Type B pancreatic cell (in vitro differentiated cells): ENCODE results near the gene DERA. TPM values are rescaled to one million over a fixed set of nuclear protein-coding genes. Genes with fewer than 3 reads are reported as not detected.

ENCODE experiments used
- DNase-seq: peaks from one replicate; pipeline ENCODE4 v3.0.0; 2021; ENCODE audit warnings: mixed read lengths; ENCODE audit not compliant: unreplicated experiment; ENCODE audit errors: extremely low spot score
- H3K27ac Mint-ChIP-seq: 2 replicates; pipeline ENCODE4 v1.8.0; 2021; ENCODE audit warnings: mild to moderate bottlenecking, mixed read lengths
- H3K27me3 Mint-ChIP-seq: 2 replicates; pipeline ENCODE4 v1.8.0; 2021; ENCODE audit warnings: mixed read lengths
- H3K36me3 Mint-ChIP-seq: 2 replicates; pipeline ENCODE4 v1.8.0; 2021; ENCODE audit warnings: mixed read lengths
- H3K4me1 Mint-ChIP-seq: one replicate; pipeline ENCODE4 v1.8.0; 2021; ENCODE audit warnings: mixed read lengths; ENCODE audit not compliant: unreplicated experiment
- H3K4me3 Mint-ChIP-seq: 2 replicates; pipeline ENCODE4 v1.8.0; 2021; ENCODE audit warnings: mild to moderate bottlenecking, mixed read lengths
- H3K9me3 Mint-ChIP-seq: 2 replicates; pipeline ENCODE4 v1.8.0; 2021; ENCODE audit warnings: mixed read lengths
- CTCF ChIP-seq: fragments of 200-600 bp; sonication (generic); conservative IDR thresholded peaks from 2 replicates; pipeline ENCODE4 v1.5.0; 2021; ENCODE audit warnings: antibody characterized with exemption, mild to moderate bottlenecking
- total RNA-seq: library from RNA; stranded (reverse); gene quantifications from 2 replicates; pipeline ENCODE4 v1.2.1, GENCODE V29; 2021; ENCODE audit warnings: low replicate concordance

DERA gene
- total RNA-seq, 1 donor from 2014 or later, result 33.9 TPM

- no peak overlapping the region for H3K4me3 Mint-ChIP-seq
- peaks cover 14% of the 10 kb centered on the region for H3K9me3 Mint-ChIP-seq
- TF ChIP-seq CTCF, result no peak
- no peaks in the 10 kb centered on the region for H3K4me1 Mint-ChIP-seq
- no peak overlapping the region for H3K27ac Mint-ChIP-seq
- H3K36me3 Mint-ChIP-seq, result peaks cover 36% of the 10 kb centered on the region
- DNase-seq, result no peak
- H3K27me3 Mint-ChIP-seq, result no peaks in the 10 kb centered on the region
These were observed 115.9 kb downstream of the DERA start for GRCh38 chr12:16027002-16027401.

- Mint-ChIP-seq H3K36me3 (peaks cover 31% of the 10 kb centered on the region), H3K27ac (no peak overlapping the region), H3K9me3 (peaks cover 5% of the 10 kb centered on the region), H3K4me1 (no peaks in the 10 kb centered on the region), H3K27me3 (no peaks in the 10 kb centered on the region), H3K4me3 (no peak overlapping the region)
- DNase-seq, result no peak
- TF ChIP-seq CTCF, result no peak
These were observed 119.6 kb downstream of the DERA start for GRCh38 chr12:16030744-16031143.

GRCh38 chr12:16034136-16034817, 123.1 kb downstream of the DERA start:
- H3K27me3 Mint-ChIP-seq, result no peaks in the 10 kb centered on the region
- no peak for TF ChIP-seq CTCF
- peaks cover 50% of the 10 kb centered on the region for H3K36me3 Mint-ChIP-seq
- H3K4me3 Mint-ChIP-seq, result no peak overlapping the region
- no peak overlapping the region for H3K27ac Mint-ChIP-seq
- no peaks in the 10 kb centered on the region for H3K4me1 Mint-ChIP-seq
- no peaks in the 10 kb centered on the region for H3K9me3 Mint-ChIP-seq
- no peak for DNase-seq

- TF ChIP-seq CTCF, result no peak
- Mint-ChIP-seq H3K27me3 (no peaks in the 10 kb centered on the region), H3K9me3 (no peaks in the 10 kb centered on the region), H3K4me3 (no peak overlapping the region), H3K36me3 (peaks cover 45% of the 10 kb centered on the region), H3K4me1 (no peaks in the 10 kb centered on the region), H3K27ac (no peak overlapping the region)
- DNase-seq, result no peak
These were observed 124.9 kb downstream of the DERA start for GRCh38 chr12:16036073-16036472.

GRCh38 chr12:16037533-16037932, 126.4 kb downstream of the DERA start:
- H3K36me3 Mint-ChIP-seq, result peaks cover 37% of the 10 kb centered on the region

More at GRCh38 chr12:16037533-16037932, 126.4 kb downstream of the DERA start:
- TF ChIP-seq CTCF, result no peak
- Mint-ChIP-seq H3K27me3 (no peaks in the 10 kb centered on the region), H3K27ac (no peak overlapping the region), H3K9me3 (peaks cover 4% of the 10 kb centered on the region), H3K4me3 (no peak overlapping the region), H3K4me1 (no peaks in the 10 kb centered on the region)
- no peak for DNase-seq
